GM12872 (cell line): ENCODE results near the gene KANSL1.

Experiments used
- TF ChIP-seq, protein P1 (sequence below): IDR thresholded peaks from 3 replicates; pipeline ENCODE4 v1.5.1; 2011; ENCODE audit warnings: low read depth, mild to moderate bottlenecking, low read length, moderate library complexity; ENCODE audit not compliant: insufficient read depth

Gene KANSL1

DNA sequence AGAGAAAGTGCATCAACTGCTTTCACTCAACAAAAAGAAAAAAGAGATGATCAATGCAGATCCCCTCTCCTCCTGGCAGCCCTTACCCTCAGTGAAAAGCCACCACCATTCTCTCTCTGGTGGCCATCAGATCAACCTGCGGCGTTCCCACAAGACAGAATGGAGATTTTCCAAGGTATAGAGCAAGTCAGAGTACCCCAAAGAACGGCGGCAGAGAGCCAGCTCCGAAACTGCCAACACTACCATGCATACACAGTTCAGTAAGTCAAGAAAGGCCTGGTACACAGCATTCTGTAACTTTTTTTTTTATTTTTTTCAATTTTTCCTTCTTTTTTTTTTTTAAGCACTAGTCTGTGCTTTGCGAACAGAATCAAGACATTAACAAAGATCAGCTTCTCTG, 163.6 kb downstream of the KANSL1 start:
- TF ChIP-seq, protein P1, sequence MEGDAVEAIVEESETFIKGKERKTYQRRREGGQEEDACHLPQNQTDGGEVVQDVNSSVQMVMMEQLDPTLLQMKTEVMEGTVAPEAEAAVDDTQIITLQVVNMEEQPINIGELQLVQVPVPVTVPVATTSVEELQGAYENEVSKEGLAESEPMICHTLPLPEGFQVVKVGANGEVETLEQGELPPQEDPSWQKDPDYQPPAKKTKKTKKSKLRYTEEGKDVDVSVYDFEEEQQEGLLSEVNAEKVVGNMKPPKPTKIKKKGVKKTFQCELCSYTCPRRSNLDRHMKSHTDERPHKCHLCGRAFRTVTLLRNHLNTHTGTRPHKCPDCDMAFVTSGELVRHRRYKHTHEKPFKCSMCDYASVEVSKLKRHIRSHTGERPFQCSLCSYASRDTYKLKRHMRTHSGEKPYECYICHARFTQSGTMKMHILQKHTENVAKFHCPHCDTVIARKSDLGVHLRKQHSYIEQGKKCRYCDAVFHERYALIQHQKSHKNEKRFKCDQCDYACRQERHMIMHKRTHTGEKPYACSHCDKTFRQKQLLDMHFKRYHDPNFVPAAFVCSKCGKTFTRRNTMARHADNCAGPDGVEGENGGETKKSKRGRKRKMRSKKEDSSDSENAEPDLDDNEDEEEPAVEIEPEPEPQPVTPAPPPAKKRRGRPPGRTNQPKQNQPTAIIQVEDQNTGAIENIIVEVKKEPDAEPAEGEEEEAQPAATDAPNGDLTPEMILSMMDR: no peak

DNA sequence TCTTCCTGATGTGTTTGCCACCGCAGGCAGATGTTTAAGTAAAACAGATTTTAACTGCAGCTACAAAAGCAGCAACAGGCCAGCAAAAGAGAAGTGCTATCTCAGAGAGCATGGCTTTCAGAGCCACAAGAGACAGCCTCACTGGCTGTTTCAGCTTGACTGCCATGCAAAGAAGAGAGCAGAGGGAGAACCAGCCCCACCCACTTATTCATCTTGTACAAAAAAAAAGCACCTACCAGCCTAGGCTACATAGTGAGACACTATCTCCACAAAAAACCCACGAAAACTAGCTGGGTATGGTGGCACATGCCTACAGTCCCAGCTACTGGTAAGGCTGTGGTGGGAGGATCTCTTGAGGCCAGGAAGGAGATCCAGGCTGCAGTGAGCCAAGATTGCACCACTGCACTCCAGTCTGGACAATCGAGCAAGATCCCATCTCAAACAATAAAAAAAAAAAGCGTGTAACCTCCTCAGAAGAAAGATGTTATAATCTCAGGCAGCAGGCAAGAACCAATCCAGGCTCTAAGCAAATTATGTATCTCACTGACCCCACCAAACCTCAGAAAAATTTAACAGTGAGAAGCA, 164.2 kb downstream of the KANSL1 start:
- TF ChIP-seq, protein P1: no peak

DNA sequence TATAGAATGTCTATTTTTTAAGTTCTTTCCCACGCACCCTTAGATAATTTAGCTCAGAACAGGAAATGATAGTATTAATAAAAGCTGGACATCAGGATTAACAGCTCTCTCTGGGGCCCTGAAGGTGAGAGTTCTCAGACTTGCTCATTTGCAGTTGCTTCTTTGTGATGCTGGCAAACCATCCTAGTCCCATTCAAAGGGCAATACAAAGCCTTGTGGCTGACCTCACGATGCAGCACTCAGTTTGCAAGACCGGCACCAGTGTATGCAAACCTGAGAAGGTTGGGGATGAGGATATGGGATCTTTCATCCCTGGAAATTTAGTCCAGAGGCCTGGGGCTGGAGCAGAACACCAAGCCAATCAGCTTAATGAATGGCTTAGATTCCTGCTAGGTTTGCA, 164.9 kb downstream of the KANSL1 start:
- TF ChIP-seq, protein P1: no peak

DNA sequence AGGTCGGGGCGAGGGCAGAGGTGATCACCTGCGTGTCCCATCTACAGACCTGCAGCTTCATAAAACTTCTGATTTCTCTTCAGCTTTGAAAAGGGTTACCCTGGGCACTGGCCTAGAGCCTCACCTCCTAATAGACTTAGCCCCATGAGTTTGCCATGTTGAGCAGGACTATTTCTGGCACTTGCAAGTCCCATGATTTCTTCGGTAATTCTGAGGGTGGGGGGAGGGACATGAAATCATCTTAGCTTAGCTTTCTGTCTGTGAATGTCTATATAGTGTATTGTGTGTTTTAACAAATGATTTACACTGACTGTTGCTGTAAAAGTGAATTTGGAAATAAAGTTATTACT, 165.3 kb downstream of the KANSL1 start:
- TF ChIP-seq, protein P1: no peak

DNA sequence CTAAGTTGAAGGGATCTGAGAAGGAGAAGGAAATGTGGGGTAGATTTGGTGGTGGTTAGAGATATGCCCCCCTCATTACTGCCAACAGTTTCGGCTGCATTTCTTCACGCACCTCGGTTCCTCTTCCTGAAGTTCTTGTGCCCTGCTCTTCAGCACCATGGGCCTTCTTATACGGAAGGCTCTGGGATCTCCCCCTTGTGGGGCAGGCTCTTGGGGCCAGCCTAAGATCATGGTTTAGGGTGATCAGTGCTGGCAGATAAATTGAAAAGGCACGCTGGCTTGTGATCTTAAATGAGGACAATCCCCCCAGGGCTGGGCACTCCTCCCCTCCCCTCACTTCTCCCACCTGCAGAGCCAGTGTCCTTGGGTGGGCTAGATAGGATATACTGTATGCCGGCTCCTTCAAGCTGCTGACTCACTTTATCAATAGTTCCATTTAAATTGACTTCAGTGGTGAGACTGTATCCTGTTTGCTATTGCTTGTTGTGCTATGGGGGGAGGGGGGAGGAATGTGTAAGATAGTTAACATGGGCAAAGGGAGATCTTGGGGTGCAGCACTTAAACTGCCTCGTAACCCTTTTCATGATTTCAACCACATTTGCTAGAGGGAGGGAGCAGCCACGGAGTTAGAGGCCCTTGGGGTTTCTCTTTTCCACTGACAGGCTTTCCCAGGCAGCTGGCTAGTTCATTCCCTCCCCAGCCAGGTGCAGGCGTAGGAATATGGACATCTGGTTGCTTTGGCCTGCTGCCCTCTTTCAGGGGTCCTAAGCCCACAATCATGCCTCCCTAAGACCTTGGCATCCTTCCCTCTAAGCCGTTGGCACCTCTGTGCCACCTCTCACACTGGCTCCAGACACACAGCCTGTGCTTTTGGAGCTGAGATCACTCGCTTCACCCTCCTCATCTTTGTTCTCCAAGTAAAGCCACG, 165.9 kb downstream of the KANSL1 start:
- TF ChIP-seq, protein P1: no peak

DNA sequence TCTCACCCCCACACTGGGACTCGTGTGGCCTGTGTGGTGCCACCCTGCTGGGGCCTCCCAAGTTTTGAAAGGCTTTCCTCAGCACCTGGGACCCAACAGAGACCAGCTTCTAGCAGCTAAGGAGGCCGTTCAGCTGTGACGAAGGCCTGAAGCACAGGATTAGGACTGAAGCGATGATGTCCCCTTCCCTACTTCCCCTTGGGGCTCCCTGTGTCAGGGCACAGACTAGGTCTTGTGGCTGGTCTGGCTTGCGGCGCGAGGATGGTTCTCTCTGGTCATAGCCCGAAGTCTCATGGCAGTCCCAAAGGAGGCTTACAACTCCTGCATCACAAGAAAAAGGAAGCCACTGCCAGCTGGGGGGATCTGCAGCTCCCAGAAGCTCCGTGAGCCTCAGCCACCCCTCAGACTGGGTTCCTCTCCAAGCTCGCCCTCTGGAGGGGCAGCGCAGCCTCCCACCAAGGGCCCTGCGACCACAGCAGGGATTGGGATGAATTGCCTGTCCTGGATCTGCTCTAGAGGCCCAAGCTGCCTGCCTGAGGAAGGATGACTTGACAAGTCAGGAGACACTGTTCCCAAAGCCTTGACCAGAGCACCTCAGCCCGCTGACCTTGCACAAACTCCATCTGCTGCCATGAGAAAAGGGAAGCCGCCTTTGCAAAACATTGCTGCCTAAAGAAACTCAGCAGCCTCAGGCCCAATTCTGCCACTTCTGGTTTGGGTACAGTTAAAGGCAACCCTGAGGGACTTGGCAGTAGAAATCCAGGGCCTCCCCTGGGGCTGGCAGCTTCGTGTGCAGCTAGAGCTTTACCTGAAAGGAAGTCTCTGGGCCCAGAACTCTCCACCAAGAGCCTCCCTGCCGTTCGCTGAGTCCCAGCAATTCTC, 166.8 kb downstream of the KANSL1 start:
- TF ChIP-seq, protein P1: no peak
